Natural killer cell (primary cell): ENCODE measurements around the gene UBE2F. TPM values are rescaled to one million over a fixed set of nuclear protein-coding genes. Genes with fewer than 3 reads are reported as not detected.

ENCODE experiments used
- ATAC-seq, 3 donors: fragments of 150-1000 bp in 2 of 3; fragments of 200-7000 bp in 1 of 3; cut with Tn5 transposase; 1 replicate in 1 of 3; 2 replicates in 2 of 3; pipeline ENCODE4 v1.10.0; 2021; ENCODE audit warnings: mild to moderate bottlenecking in 2 of 3, moderate library complexity in 2 of 3
- DNase-seq, 2 donors: peaks; one replicate each; pipeline versions ENCODE4 v3.0.0 to v3.0.0-alpha.2; 2013 to 2021; ENCODE audit warnings: mixed read lengths in 1 of 2
- H3K27ac ChIP-seq: one replicate; pipeline ENCODE4 v1.5.1; 2013; ENCODE audit warnings: mild to moderate bottlenecking, low read length
- H3K27me3 ChIP-seq: one replicate; pipeline ENCODE4 v1.6.1; 2013; ENCODE audit warnings: low read length; ENCODE audit not compliant: control insufficient read depth, insufficient read depth
- H3K36me3 ChIP-seq: one replicate; pipeline ENCODE4 v1.6.1; 2013; ENCODE audit warnings: low read length; ENCODE audit not compliant: control insufficient read depth, insufficient read depth
- H3K4me1 ChIP-seq: one replicate; pipeline ENCODE4 v1.6.1; 2013; ENCODE audit warnings: low read length; ENCODE audit not compliant: control insufficient read depth, insufficient read depth
- H3K4me3 ChIP-seq: one replicate; pipeline ENCODE4 v1.5.1; 2013; ENCODE audit warnings: low read length
- H3K9me3 ChIP-seq: one replicate; pipeline ENCODE4 v1.6.1; 2013; ENCODE audit warnings: low read length; ENCODE audit not compliant: control insufficient read depth, insufficient read depth
- H3K27ac Mint-ChIP-seq, 2 donors: one replicate each; pipeline ENCODE4 v1.8.0; 2022; ENCODE audit warnings: mild to moderate bottlenecking in 2 of 2, mixed read lengths in 2 of 2, moderate library complexity in 1 of 2
- H3K27me3 Mint-ChIP-seq, 2 donors: one replicate each; pipeline ENCODE4 v1.8.0; 2022; ENCODE audit warnings: low read depth in 2 of 2, mixed read lengths in 2 of 2
- H3K36me3 Mint-ChIP-seq: one replicate; pipeline ENCODE4 v1.8.0; 2022; ENCODE audit warnings: mixed read lengths
- H3K4me1 Mint-ChIP-seq, 2 donors: one replicate each; pipeline ENCODE4 v1.8.0; 2022; ENCODE audit warnings: mixed read lengths in 2 of 2
- H3K4me3 Mint-ChIP-seq: one replicate; pipeline ENCODE4 v1.8.0; 2022; ENCODE audit warnings: mild to moderate bottlenecking, moderate library complexity, mixed read lengths
- H3K9me3 Mint-ChIP-seq, 2 donors: one replicate each; pipeline ENCODE4 v1.8.0; 2022; ENCODE audit warnings: mixed read lengths in 2 of 2
- CTCF ChIP-seq: fragments of 200-600 bp; IDR thresholded peaks from one replicate; pipeline ENCODE4 v1.8.0; 2022; ENCODE audit warnings: antibody characterized with exemption
- WGBS: methylation state at CpG from one replicate; pipeline ENCODE4 v1.1.7; 2013; ENCODE audit warnings: missing lambda C conversion rate; ENCODE audit not compliant: insufficient coverage; 5-methylcytosine and 5-hydroxymethylcytosine counted together
- intact Hi-C: fragments of 100-400 bp; cut with micrococcal nuclease; formaldehyde crosslinking; loops from one replicate; pipeline ENCODE4 v1.14.2; 2022
- total RNA-seq, 4 donors: library from RNA; stranded (reverse); fragments of 120-200 nt in 1 of 4; gene quantifications; one replicate each; pipeline versions ENCODE4 v1.2.3 to v1.2.4, GENCODE V29; 2013 to 2022

UBE2F gene
- total RNA-seq, 3 donors from 2014 or later (not counting 1 experiment from before 2014, with no cell fraction given) = 82.4 to 135 (median 96.1) TPM

DNA sequence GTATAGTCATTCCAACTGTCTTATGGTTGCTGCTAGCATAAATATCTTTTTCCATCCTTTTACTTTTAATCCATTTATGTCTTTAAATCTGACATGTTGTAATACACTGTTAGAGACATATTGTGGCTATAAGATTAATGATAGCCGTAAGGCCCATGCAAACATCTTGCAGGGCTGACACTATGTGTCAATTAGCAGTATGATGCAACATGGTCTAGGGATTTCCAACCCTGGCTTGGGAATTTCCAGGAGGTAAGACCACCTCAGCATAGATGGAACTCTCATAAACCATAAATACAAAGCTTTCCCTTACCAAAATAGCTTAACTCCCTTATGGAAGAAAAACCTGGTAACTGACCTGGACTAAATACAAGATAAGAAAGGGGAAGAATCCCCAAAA is 110.5 kb downstream of the UBE2F start:
- Histone ChIP-seq H3K36me3 (peaks cover 31% of the 10 kb centered on the region), H3K4me3 (no peak overlapping the region), H3K27ac (no peak overlapping the region), H3K9me3 (no peaks in the 10 kb centered on the region), H3K27me3 (no peaks in the 10 kb centered on the region), H3K4me1 (no peaks in the 10 kb centered on the region)
- no peak for TF ChIP-seq CTCF
- ATAC-seq (no peak), DNase-seq (no peak)
- H3K9me3 Mint-ChIP-seq = peaks cover 0 to 4% of the 10 kb centered on the region in 2 donors
- peaks cover 0 to 7% of the 10 kb centered on the region in 2 donors for H3K4me1 Mint-ChIP-seq
- no peaks in the 10 kb centered on the region for H3K27me3 Mint-ChIP-seq
- no peak overlapping the region for H3K4me3 Mint-ChIP-seq
- intact Hi-C loops = no loop called here
- 100% methylated on average over 1 of the region's 1 CpG for WGBS
- H3K27ac Mint-ChIP-seq = no peak overlapping the region
- peaks cover 8% of the 10 kb centered on the region for H3K36me3 Mint-ChIP-seq

GRCh38 chr2:238079874-238080327 is 113.1 kb downstream of the UBE2F start:
- no peak overlapping the region for H3K4me3 Mint-ChIP-seq
- ATAC-seq (no peak), DNase-seq (no peak)
- no peaks in the 10 kb centered on the region for H3K27me3 Mint-ChIP-seq
- Histone ChIP-seq H3K27me3 (no peaks in the 10 kb centered on the region), H3K4me3 (no peak overlapping the region), H3K36me3 (peaks cover 47% of the 10 kb centered on the region), H3K9me3 (no peaks in the 10 kb centered on the region), H3K27ac (no peak overlapping the region), H3K4me1 (no peaks in the 10 kb centered on the region)
- TF ChIP-seq CTCF = no peak
- H3K4me1 Mint-ChIP-seq = peaks cover 0 to 7% of the 10 kb centered on the region in 2 donors
- WGBS = 94% methylated on average over 2 of the region's 2 CpGs
- H3K27ac Mint-ChIP-seq = no peak overlapping the region
- peaks cover 0 to 4% of the 10 kb centered on the region in 2 donors for H3K9me3 Mint-ChIP-seq
- H3K36me3 Mint-ChIP-seq = peaks cover 8% of the 10 kb centered on the region
- intact Hi-C loops = no loop called here

DNA sequence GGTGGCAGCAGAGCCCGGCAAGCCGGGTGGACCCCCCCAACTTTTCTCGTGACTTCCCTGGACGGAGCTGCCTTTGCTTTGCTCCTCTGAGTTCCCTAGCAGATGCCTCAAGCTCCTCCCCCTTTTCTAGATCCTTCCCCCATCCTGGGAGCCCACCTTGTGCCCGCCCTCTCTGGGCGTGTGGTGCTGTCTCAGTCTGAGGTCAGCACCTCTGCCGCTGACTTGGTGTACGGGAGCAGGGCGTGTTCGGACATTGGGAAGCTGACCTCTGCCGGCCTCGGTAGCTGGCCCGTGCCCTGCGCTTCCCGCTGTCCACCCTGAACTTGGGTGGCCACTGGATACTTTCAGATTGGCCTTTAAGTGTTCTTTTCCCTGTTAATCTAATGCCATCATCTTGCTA is 113.7 kb downstream of the UBE2F start:
- Histone ChIP-seq H3K9me3 (no peaks in the 10 kb centered on the region), H3K4me1 (no peaks in the 10 kb centered on the region), H3K4me3 (no peak overlapping the region), H3K27ac (no peak overlapping the region), H3K27me3 (no peaks in the 10 kb centered on the region), H3K36me3 (peaks cover 47% of the 10 kb centered on the region)
- TF ChIP-seq CTCF = no peak
- Mint-ChIP-seq H3K36me3 (peaks cover 8% of the 10 kb centered on the region), H3K4me3 (no peak overlapping the region), H3K27ac (no peak overlapping the region), H3K27me3 (no peaks in the 10 kb centered on the region), H3K4me1 (peaks cover 0 to under 1% of the 10 kb centered on the region in 2 donors), H3K9me3 (peaks cover 0 to 4% of the 10 kb centered on the region in 2 donors)
- intact Hi-C loops = no loop called here
- DNase-seq (no peak), ATAC-seq (no peak)
- WGBS = 97% methylated on average over 15 of the region's 15 CpGs

DNA sequence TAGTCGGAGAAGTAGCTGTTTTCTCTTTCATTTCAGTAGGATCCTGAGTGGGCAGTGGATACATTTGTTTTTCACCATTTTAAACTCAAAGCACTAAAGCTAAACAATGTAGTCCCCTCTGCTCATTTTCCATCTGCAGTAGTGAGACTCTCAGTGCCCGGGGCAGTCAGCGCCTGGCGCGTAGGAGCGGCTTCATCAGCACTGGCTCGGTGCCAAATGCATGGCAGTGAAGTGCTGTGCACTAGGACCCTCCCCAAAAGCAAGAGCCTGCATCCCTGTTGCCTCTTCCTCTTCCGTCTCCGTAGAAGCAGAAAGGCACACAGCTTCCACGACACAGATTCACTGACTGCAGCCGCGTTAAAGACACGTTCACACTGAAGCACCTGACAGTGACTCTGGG is 114.3 kb downstream of the UBE2F start:
- no peak for DNase-seq

More for the DNA sequence above, 114.3 kb downstream of the UBE2F start:
- Mint-ChIP-seq H3K27ac (no peak overlapping the region), H3K36me3 (peaks cover 8% of the 10 kb centered on the region), H3K4me3 (no peak overlapping the region), H3K27me3 (no peaks in the 10 kb centered on the region), H3K4me1 (no peaks in the 10 kb centered on the region), H3K9me3 (peaks cover 0 to 4% of the 10 kb centered on the region in 2 donors)
- Histone ChIP-seq H3K4me3 (no peak overlapping the region), H3K4me1 (no peaks in the 10 kb centered on the region), H3K27ac (no peak overlapping the region), H3K36me3 (peaks cover 46% of the 10 kb centered on the region), H3K27me3 (no peaks in the 10 kb centered on the region), H3K9me3 (no peaks in the 10 kb centered on the region)
- no peak for TF ChIP-seq CTCF
- no peak for ATAC-seq
- 97% methylated on average over 13 of the region's 13 CpGs for WGBS
- intact Hi-C loops = no loop called here
